Measurements from ENCODE around the gene NEO1. TPM values are rescaled to one million over a fixed set of nuclear protein-coding genes. Genes with fewer than 3 reads are reported as not detected.

NEO1 gene
- total and polyA plus RNA-seq, 9 of the 15 experiments (the other 6 are each of a cell fraction or from before 2014, with no cell fraction given), result 0.08 to 1.7 (median 0.48) TPM

- CTCF ChIA-PET (ENCODE audit: low intra/inter-chr PET ratio), result no interaction called here
- DNase-seq (ENCODE audit: extremely low read depth in 1 of 4, low spot score in 3 of 4) (peak; percentile 10 to 33 (median 14)), ATAC-seq (no peak), FAIRE-seq (no peak)
- Histone ChIP-seq H3K36me3 (ENCODE audit: control insufficient read depth, insufficient read depth, low read length) (no peaks in the 10 kb centered on the region), H3K4me3 (no peak overlapping the region), H3K9ac (ENCODE audit: insufficient read depth in 1 of 2, low read depth in 2 of 2, low read length in 2 of 2) (no peak overlapping the region), H4K20me1 (replicated peaks; ENCODE audit: control insufficient read depth, insufficient read depth, low read length) (no peaks in the 10 kb centered on the region), H3K9me3 (replicated peaks; ENCODE audit: control insufficient read depth, insufficient read depth, low read depth, low read length) (no peaks in the 10 kb centered on the region), H3K4me1 (replicated peaks in 1 of 2; ENCODE audit: control insufficient read depth in 2 of 2, insufficient read depth in 2 of 2, low read length in 2 of 2) (no peaks in the 10 kb centered on the region), H3K79me2 (ENCODE audit: control insufficient read depth, insufficient read depth, low read length) (no peaks in the 10 kb centered on the region), H3K9me1 (ENCODE audit: control insufficient read depth, insufficient read depth, low read length) (no peaks in the 10 kb centered on the region), H2AFZ (ENCODE audit: low read depth, low read length) (no peak overlapping the region), H3K4me2 (ENCODE audit: insufficient read depth, low read length) (no peak overlapping the region), H3K27ac (ENCODE audit: extremely low read depth, low read depth, low read length) (no peak overlapping the region), H3K27me3 (ENCODE audit: control insufficient read depth in 2 of 2, insufficient read depth in 2 of 2, low read length in 2 of 2) (no peaks in the 10 kb centered on the region)
- BruUV-seq (replicated peaks), result no TSS peak
- in situ Hi-C loops (cut with MboI), result no loop called here
- POLR2A ChIA-PET, result no interaction called here
- no peak for TF ChIP-seq U2AF2 (optimal IDR thresholded peaks at IDR 0.05; ENCODE audit: low read depth, low read length)
- TF ChIP-seq CBFA2T3 (IDR thresholded peaks at IDR 0.05), result peak; percentile 41
- peak; percentile 82 for TF ChIP-seq CEBPB (tag; IDR thresholded peaks at IDR 0.05)
- no peak for TF ChIP-seq NCOR1 (IDR thresholded peaks at IDR 0.05)
- no peak for TF ChIP-seq TARDBP (IDR thresholded peaks at IDR 0.05)
- TF ChIP-seq CEBPG (CRISPR knock-in tag; IDR thresholded peaks at IDR 0.05), result no peak
- peak in 1 of 2 experiments; percentile 60; a peak in 2 of 4 replicates for TF ChIP-seq CEBPG (tag; conservative IDR thresholded peaks at IDR 0.05 in 1 of 2, IDR thresholded peaks at IDR 0.05 in 1 of 2)
- TF ChIP-seq ARID1B (IDR thresholded peaks at IDR 0.05), result 0 out of 2 replicates have a peak, but pooled peaks have one; percentile 29
- TF ChIP-seq SOX6 (IDR thresholded peaks at IDR 0.05), result no peak
- intact Hi-C loops (cut with micrococcal nuclease), result no loop called here
- WGBS (ENCODE audit: insufficient coverage, low coverage, missing lambda C conversion rate), result 0% methylated on average over 2 of the region's 2 CpGs
Observed at GRCh38 chr15:73190189-73190601, 137.9 kb downstream of the NEO1 start.

- no peak for FAIRE-seq
- 14% methylated on average over 1 of the region's 1 CpG for WGBS (ENCODE audit: insufficient coverage, low coverage, missing lambda C conversion rate)
Observed at GRCh38 chr15:73195166-73195565, 142.9 kb downstream of the NEO1 start.

More at GRCh38 chr15:73195166-73195565, 142.9 kb downstream of the NEO1 start:
- H4K20me1 ChIP-seq (replicated peaks; ENCODE audit: control insufficient read depth, insufficient read depth, low read length), result no peaks in the 10 kb centered on the region
- H3K36me3 ChIP-seq (ENCODE audit: control insufficient read depth, insufficient read depth, low read length), result no peaks in the 10 kb centered on the region
- H3K9me1 ChIP-seq (ENCODE audit: control insufficient read depth, insufficient read depth, low read length), result no peaks in the 10 kb centered on the region
- intact Hi-C loops (cut with micrococcal nuclease) (no loop called here), in situ Hi-C loops (cut with MboI) (no loop called here)
- no peak overlapping the region for H3K9ac ChIP-seq (ENCODE audit: insufficient read depth in 1 of 2, low read depth in 2 of 2, low read length in 2 of 2)
- no TSS peak for BruUV-seq (replicated peaks)
- no peak overlapping the region for H2AFZ ChIP-seq (ENCODE audit: low read depth, low read length)
- ChIA-PET POLR2A (no interaction called here), CTCF (ENCODE audit: low intra/inter-chr PET ratio) (no interaction called here)
- no peaks in the 10 kb centered on the region; a peak in 1 of 5 replicates for H3K4me1 ChIP-seq (replicated peaks in 1 of 2; ENCODE audit: control insufficient read depth in 2 of 2, insufficient read depth in 2 of 2, low read length in 2 of 2)
- peak; percentile 56 for TF ChIP-seq RBM25 (IDR thresholded peaks at IDR 0.05; ENCODE audit: low read depth, low read length, severe bottlenecking)
- TF ChIP-seq ZNF668 (CRISPR knock-in tag; IDR thresholded peaks at IDR 0.05), result no peak
- no peaks in the 10 kb centered on the region for H3K27me3 ChIP-seq (ENCODE audit: control insufficient read depth in 2 of 2, insufficient read depth in 2 of 2, low read length in 2 of 2)
- no peak overlapping the region for H3K4me3 ChIP-seq
- no peaks in the 10 kb centered on the region for H3K9me3 ChIP-seq (replicated peaks; ENCODE audit: control insufficient read depth, insufficient read depth, low read depth, low read length)
- H3K27ac ChIP-seq (ENCODE audit: extremely low read depth, low read depth, low read length), result no peak overlapping the region
- no peak for DNase-seq (ENCODE audit: extremely low read depth in 1 of 4, low spot score in 3 of 4)
- no peak for ATAC-seq
- H3K4me2 ChIP-seq (ENCODE audit: insufficient read depth, low read length), result no peak overlapping the region
- no peaks in the 10 kb centered on the region for H3K79me2 ChIP-seq (ENCODE audit: control insufficient read depth, insufficient read depth, low read length)
